GM18858 (cell line): ENCODE measurements around the gene ZBTB32.
"Not testable (repeated sequence)": the region's sequence is repeated elsewhere in the genome, so short reads cannot be mapped to it uniquely, and the experiment has no call there.

ENCODE experiments used
- ATAC-seq: cut with Tn5 transposase; IDR thresholded peaks from one replicate; pipeline ENCODE4 v1.9.1; 2021; ENCODE audit not compliant: unreplicated experiment

The ZBTB32 gene, protein sequence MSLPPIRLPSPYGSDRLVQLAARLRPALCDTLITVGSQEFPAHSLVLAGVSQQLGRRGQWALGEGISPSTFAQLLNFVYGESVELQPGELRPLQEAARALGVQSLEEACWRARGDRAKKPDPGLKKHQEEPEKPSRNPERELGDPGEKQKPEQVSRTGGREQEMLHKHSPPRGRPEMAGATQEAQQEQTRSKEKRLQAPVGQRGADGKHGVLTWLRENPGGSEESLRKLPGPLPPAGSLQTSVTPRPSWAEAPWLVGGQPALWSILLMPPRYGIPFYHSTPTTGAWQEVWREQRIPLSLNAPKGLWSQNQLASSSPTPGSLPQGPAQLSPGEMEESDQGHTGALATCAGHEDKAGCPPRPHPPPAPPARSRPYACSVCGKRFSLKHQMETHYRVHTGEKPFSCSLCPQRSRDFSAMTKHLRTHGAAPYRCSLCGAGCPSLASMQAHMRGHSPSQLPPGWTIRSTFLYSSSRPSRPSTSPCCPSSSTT

GRCh38 chr19:35704218-35704617 lies at the start of gene ZBTB32:
ZBTB32 (plus strand) TSS chr19:35704558; CDS start chr19:35714627, 10,069 bp downstream.
- no peak for ATAC-seq

- ATAC-seq = not testable (repeated sequence)
Measured at GRCh38 chr19:35654828-35655227, 49.5 kb upstream of the ZBTB32 start.

GRCh38 chr19:35655600-35655999 lies 48.8 kb upstream of the ZBTB32 start:
- no peak for ATAC-seq

- ATAC-seq = no peak
Measured at GRCh38 chr19:35656700-35657099, 47.7 kb upstream of the ZBTB32 start.

DNA sequence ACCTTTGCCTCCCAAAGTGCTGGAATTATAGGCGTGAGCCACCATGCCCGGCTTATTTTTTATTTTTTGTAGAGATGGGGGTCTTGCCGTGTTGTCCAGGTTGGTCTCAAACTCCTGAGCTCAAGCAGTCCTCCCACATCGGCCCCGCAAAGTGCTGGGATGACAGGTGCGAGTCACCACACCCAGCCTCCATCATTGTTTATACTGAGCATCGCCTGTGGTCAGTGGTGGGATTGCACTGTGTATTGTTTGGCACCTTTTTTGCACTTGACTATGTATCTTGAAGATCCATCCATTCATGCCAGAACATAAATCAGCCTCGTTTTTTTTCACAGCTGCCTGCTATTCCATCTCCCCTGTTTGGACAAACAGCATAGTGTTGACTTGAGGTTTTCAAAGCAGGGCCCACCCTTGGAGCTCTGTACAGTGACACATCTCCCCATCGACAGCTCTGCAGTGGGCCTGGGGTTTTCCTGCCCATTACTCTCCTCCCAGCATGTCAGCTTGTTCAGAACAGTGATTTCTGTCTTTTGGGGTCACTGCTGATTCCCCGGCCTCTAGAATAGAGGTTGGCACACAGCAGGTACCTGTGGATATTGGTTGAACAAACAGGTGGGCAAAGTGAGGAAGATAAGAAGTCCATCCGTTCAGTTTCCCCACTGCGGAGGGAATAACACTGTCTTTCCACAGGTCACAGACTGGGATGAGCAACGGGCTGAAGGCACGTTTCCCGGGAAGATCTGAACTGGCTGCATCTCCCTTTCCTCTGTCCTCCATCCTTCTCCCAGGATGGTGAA lies 46.3 kb upstream of the ZBTB32 start:
- ATAC-seq = no peak

- ATAC-seq = no peak
Measured at GRCh38 chr19:35661995-35662340, 42.4 kb upstream of the ZBTB32 start.

- no peak for ATAC-seq
Measured at GRCh38 chr19:35663981-35664380, 40.4 kb upstream of the ZBTB32 start.

DNA sequence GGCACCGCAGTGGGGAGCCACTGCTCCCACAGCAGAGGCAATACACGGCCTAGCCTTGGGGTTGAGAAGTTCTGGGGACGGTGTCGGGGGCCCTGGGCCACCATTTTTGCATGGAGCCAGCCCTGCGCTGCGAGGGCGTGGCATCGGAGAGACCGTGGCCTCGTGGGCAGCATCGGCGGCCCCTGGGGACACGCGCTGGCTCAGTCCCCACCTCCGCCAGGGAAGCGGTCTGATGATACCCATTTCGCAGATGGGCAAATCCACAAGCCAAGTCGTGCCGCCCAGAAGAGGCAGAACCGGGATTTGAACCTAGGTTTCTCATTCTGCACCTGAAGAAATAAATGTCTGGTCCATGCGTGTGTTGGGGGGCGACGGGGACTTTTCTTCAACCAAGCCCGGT lies 39.2 kb upstream of the ZBTB32 start:
- no peak for ATAC-seq

DNA sequence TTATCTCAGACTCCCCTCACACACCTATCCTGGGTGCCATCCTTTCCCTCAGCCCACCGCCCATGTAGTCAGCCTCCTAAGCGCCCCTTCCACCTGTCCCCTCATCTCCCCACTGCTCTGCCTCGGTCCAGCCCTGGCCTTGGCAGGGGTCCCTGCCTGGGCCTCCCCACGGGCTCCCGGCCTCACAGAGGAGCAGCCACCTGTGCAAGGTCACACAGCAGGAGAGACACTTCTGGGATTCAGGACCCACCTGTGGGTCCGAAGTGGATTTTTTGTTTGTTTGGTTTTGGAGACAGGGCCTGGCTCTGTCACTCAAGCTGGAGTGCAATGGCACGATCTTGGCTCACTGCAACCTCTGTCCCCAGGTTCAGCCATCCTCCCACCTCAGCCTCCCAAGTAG lies 38.8 kb upstream of the ZBTB32 start:
- ATAC-seq = no peak

DNA sequence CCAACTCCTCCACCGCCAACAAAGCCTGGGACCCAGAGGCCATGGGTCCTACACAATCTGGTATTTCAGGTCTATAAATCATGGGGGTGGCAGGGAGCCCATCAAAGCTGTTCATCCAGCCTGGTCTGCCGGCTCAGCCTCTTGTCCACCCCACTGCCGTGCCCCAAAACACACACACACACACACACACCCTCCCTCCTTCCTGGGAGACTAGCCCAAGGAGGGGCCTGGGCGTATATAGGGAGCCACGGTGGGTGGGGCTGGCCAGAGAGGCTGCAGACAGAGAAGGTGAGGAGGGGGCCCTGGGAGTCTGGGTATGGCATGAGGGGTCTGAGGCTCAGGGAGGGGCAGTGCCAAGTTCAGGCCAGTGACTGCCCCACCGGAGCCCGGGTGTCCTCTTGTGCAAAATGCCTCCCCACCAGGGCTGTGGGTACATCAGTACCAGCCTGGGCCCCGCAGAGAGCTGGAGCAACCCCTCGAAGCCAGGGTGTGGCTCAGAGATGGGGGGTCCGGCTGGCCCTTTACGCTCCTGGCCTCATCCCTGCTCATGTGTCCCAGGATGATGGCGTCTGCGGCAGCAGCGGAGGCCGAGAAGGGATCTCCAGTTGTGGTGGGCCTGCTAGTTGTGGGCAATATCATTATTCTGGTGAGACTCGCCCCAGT lies 38.0 kb upstream of the ZBTB32 start, which contains the start of gene UPK1A:
Gene UPK1A, plus strand, starts transcription at position 267 of the 663 bp plus-strand sequence. Its CDS starts 296 bp downstream, at position 563.
- ATAC-seq = no peak

DNA sequence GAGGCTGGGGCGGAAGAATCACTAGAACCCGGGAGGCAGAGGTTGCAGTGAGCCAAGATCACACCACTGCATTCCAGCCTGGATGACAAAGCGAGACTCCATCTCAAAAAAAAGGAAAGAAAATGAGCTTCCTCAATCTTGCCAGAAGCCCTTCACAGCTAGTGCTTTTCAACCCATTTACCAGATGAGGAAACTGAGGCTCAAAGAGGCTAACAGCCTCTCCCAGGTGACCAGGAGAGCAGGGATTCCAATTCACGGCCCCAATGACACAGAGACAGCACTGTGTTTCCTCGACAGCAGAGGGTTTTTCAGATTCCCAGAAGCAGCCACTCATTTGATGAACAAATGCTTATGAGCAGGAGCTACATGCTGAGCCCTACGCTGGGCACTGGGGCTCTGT lies 34.8 kb upstream of the ZBTB32 start:
- no peak for ATAC-seq

- ATAC-seq = no peak
Measured at GRCh38 chr19:35669974-35670373, 34.4 kb upstream of the ZBTB32 start.

GRCh38 chr19:35670686-35671085 lies 33.7 kb upstream of the ZBTB32 start:
- no peak for ATAC-seq

GRCh38 chr19:35671818-35672217 lies 32.5 kb upstream of the ZBTB32 start:
- ATAC-seq = no peak

DNA sequence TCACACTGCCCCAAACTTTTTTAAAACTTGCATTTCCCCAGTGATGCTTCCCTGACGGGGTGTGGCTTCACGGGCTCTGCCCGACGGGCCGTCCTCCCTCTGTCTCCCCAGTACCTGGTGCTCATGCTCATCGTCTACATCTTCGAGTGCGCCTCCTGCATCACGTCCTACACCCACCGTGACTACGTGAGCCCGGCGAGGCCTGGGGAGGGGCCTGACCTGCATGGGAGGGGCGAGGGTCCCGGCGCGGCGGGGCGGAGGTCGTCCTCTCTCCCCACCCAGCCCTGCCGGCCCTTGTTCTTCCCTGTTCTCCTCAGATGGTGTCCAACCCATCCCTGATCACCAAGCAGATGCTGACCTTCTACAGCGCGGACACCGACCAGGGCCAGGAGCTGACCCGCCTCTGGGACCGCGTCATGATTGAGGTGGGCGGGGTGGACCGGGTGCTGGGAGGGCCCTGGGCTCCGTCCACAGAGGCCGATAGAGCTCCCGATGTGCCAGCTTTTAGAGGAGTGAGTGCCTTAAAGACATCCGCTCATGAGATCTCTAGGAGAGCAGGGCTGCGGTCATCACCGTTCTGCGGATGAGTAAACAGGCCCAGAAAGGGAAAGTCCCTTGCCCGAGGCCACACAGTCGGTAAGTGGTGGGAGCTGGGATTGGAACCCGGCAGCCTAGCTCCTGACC lies 31.1 kb upstream of the ZBTB32 start:
- no peak for ATAC-seq

DNA sequence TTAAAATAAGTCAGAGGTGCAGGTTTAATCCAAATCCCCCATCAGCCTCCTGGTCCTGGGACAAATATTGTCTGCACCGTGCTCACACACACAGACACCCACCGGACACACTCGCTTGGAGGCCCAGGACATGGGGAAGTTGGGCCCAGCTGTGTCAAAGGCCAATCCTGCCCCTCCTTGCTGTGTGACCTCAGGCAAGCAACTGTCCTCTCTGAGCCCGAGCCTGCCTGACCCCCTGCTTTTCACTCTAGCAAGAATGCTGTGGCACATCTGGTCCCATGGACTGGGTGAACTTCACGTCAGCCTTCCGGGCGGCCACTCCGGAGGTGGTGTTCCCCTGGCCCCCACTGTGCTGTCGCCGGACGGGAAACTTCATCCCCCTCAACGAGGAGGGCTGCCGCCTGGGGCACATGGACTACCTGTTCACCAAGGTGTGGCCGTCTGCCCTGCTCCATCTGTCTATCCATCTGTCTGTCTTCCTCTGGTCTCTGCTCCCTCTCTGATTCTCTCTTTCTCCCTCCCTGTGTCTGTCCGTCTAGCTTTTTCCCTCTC lies 28.7 kb upstream of the ZBTB32 start:
- no peak for ATAC-seq

- ATAC-seq = no peak
Measured at GRCh38 chr19:35689836-35690235, 14.5 kb upstream of the ZBTB32 start.

DNA sequence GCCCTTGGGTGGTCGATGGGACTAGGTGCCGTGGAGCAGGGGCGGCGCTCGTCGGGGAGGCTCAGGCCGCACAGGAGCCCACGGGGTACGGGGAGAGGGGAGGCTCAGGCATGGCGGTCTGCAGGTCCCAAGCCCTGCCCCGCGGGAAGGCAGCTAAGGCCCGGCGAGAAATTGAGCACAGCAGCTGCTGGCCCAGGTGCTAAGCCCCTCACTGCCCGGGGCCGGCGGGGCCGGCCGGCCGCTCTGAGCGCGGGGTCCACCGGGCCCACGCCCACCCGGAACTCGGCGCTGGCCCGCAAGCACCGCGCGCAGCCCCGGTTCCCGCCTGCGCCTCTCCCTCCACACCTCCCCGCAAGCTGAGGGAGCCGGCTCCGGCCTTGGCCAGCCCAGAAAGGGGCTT lies 13.3 kb upstream of the ZBTB32 start:
- not testable (repeated sequence) for ATAC-seq

DNA sequence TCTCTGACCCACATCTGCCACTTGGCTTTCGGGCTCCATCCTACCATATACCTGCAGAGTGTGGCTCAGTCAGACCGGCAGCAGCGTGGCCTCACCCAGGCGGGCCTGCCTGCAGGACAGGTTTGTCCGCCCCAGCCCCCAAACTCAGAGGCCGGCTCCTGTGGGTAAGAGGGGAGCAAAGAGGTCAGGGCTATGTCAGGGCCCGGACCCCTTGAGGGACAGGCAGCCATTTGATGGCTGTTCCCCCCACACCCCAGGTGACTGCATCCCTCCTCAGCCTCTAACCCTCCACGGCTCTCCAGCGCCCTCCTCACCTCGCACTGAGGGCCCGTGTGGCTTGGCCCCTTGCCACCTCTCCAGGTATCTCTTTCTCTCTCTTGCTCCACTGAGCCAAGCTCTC lies 12.3 kb upstream of the ZBTB32 start:
- ATAC-seq = no peak

- no peak for ATAC-seq
Measured at GRCh38 chr19:35693422-35693821, 10.9 kb upstream of the ZBTB32 start.
